DMS153 treated with DMSO at 0.1 percent for 48 hours (cell line): Measurements from ENCODE around the gene ANKRD33B.

Experiments
- DNase-seq: peaks from one replicate; lab custom pipeline; 2025; ENCODE audit not compliant: unreplicated experiment; lab: John Stamatoyannopoulos, UW

The ANKRD33B gene

GRCh38 chr5:10688651-10689171 is 124.8 kb downstream of the ANKRD33B start:
- no peak for DNase-seq

- DNase-seq, result no peak
Observed at GRCh38 chr5:10689391-10690081, 125.7 kb downstream of the ANKRD33B start.

GRCh38 chr5:10690460-10691440 is 126.9 kb downstream of the ANKRD33B start:
- DNase-seq, result no peak

GRCh38 chr5:10691826-10692785 is 128.2 kb downstream of the ANKRD33B start:
- DNase-seq, result no peak

GRCh38 chr5:10695055-10695649 is 131.3 kb downstream of the ANKRD33B start:
- DNase-seq, result peak; percentile 86

- no peak for DNase-seq
Observed at GRCh38 chr5:10695759-10696543, 132.1 kb downstream of the ANKRD33B start.

GRCh38 chr5:10699281-10699874 is 135.5 kb downstream of the ANKRD33B start:
- no peak for DNase-seq

GRCh38 chr5:10699987-10700386 is 136.1 kb downstream of the ANKRD33B start:
- no peak for DNase-seq

GRCh38 chr5:10700516-10700915 is 136.6 kb downstream of the ANKRD33B start:
- no peak for DNase-seq

GRCh38 chr5:10701567-10702039 is 137.7 kb downstream of the ANKRD33B start:
- DNase-seq, result peak; percentile 26

GRCh38 chr5:10702040-10702629 is 138.3 kb downstream of the ANKRD33B start:
- DNase-seq, result no peak

GRCh38 chr5:10702911-10703491 is 139.1 kb downstream of the ANKRD33B start:
- no peak for DNase-seq

GRCh38 chr5:10703676-10704075 is 139.8 kb downstream of the ANKRD33B start:
- DNase-seq, result no peak

GRCh38 chr5:10704949-10705621 is 141.2 kb downstream of the ANKRD33B start:
- no peak for DNase-seq

GRCh38 chr5:10705747-10706146 is 141.9 kb downstream of the ANKRD33B start:
- DNase-seq, result no peak

GRCh38 chr5:10706326-10706725 is 142.5 kb downstream of the ANKRD33B start:
- no peak for DNase-seq
